Loucy (cell line): ENCODE data around the gene MGAT4B.

Source experiments
- H2AFZ ChIP-seq: fragments of 200-600 bp; sonication (generic); 2 replicates; pipeline ENCODE4 v1.6.0; 2016; ENCODE audit warnings: antibody characterized with exemption, mild to moderate bottlenecking, low read length, moderate library complexity
- H3F3A ChIP-seq: fragments of 200-600 bp; 2 replicates; pipeline ENCODE4 v1.6.0; 2016; ENCODE audit warnings: antibody characterized with exemption, low read depth, mild to moderate bottlenecking
- H3K27me3 ChIP-seq: fragments of 200-600 bp; sonication (generic); 2 replicates; pipeline ENCODE4 v1.6.1; 2014; ENCODE audit warnings: low read length, mild to moderate bottlenecking; ENCODE audit not compliant: insufficient read depth, poor library complexity, severe bottlenecking
- H3K36me3 ChIP-seq: fragments of 200-600 bp; sonication (generic); 2 replicates; pipeline ENCODE4 v1.6.1; 2016; ENCODE audit warnings: low read length; ENCODE audit not compliant: insufficient read depth
- H3K4me1 ChIP-seq: fragments of 200-600 bp; sonication (generic); 2 replicates; pipeline ENCODE4 v1.5.1; 2014; ENCODE audit warnings: low read length, mild to moderate bottlenecking; ENCODE audit not compliant: insufficient read depth, poor library complexity, severe bottlenecking
- H3K4me2 ChIP-seq: fragments of 200-600 bp; sonication (generic); 2 replicates; pipeline ENCODE4 v1.6.0; 2014; ENCODE audit warnings: antibody characterized with exemption, low read length, low read depth, mild to moderate bottlenecking; ENCODE audit not compliant: poor library complexity, severe bottlenecking
- H3K4me3 ChIP-seq: fragments of 200-600 bp; sonication (generic); 2 replicates; pipeline ENCODE4 v1.5.1; 2014; ENCODE audit warnings: low read length, mild to moderate bottlenecking, mixed read lengths; ENCODE audit not compliant: poor library complexity, severe bottlenecking
- H3K79me2 ChIP-seq: fragments of 200-600 bp; sonication (generic); 2 replicates; pipeline ENCODE4 v1.6.1; 2014; ENCODE audit warnings: low read length; ENCODE audit not compliant: insufficient read depth
- H3K9ac ChIP-seq: fragments of 200-600 bp; sonication (generic); 2 replicates; pipeline ENCODE4 v1.6.0; 2014; ENCODE audit warnings: mild to moderate bottlenecking, low read depth, low read length, moderate library complexity; ENCODE audit not compliant: poor library complexity, severe bottlenecking
- H3K9me2 ChIP-seq: fragments of 200-600 bp; sonication (generic); replicated peaks from 2 replicates; pipeline ENCODE4 v1.6.1; 2016; ENCODE audit warnings: low read depth, low read length, mixed read lengths
- H3K9me3 ChIP-seq: fragments of 200-600 bp; sonication (generic); 2 replicates; pipeline ENCODE4 v1.6.1; 2014; ENCODE audit warnings: mild to moderate bottlenecking, antibody characterized with exemption, low read length, low read depth; ENCODE audit not compliant: insufficient read depth
- H4K20me1 ChIP-seq: fragments of 200-600 bp; sonication (generic); 2 replicates; pipeline ENCODE4 v1.6.0; 2014; ENCODE audit warnings: antibody characterized with exemption, low read length, mild to moderate bottlenecking; ENCODE audit not compliant: insufficient read depth, poor library complexity, severe bottlenecking
- CTCF ChIP-seq: fragments of 200-600 bp; sonication (generic); conservative IDR thresholded peaks from 2 replicates; pipeline ENCODE4 v1.5.1; 2014; ENCODE audit warnings: mild to moderate bottlenecking, antibody characterized with exemption, low read length
- EZH2phosphoT487 ChIP-seq: fragments of 200-600 bp; IDR thresholded peaks from 2 replicates; pipeline ENCODE4 v1.6.1; 2018; ENCODE audit warnings: antibody characterized with exemption, mild to moderate bottlenecking, moderate library complexity, borderline replicate concordance

MGAT4B gene

GRCh38 chr5:179816401-179816795 is 9.7 kb upstream of the MGAT4B start:
- no peaks in the 10 kb centered on the region for H3K36me3 ChIP-seq
- no peak overlapping the region for H3K9ac ChIP-seq
- no peak for TF ChIP-seq CTCF
- no peak for TF ChIP-seq EZH2phosphoT487
- no peaks in the 10 kb centered on the region for H3K9me2 ChIP-seq
- H3K9me3 ChIP-seq: no peaks in the 10 kb centered on the region
- H3K4me2 ChIP-seq: no peak overlapping the region
- no peaks in the 10 kb centered on the region for H3K79me2 ChIP-seq
- no peaks in the 10 kb centered on the region for H4K20me1 ChIP-seq
- no peak overlapping the region for H2AFZ ChIP-seq
- H3K4me3 ChIP-seq: no peak overlapping the region
- H3K27me3 ChIP-seq: no peaks in the 10 kb centered on the region
- H3F3A ChIP-seq: no peaks in the 10 kb centered on the region
- H3K4me1 ChIP-seq: peaks cover 12% of the 10 kb centered on the region

GRCh38 chr5:179815491-179816249 is 9.0 kb upstream of the MGAT4B start:
- H3F3A ChIP-seq: no peaks in the 10 kb centered on the region
- no peak overlapping the region for H3K4me2 ChIP-seq
- no peak overlapping the region for H2AFZ ChIP-seq
- H3K36me3 ChIP-seq: no peaks in the 10 kb centered on the region
- no peaks in the 10 kb centered on the region for H4K20me1 ChIP-seq
- H3K9me2 ChIP-seq: no peaks in the 10 kb centered on the region
- peaks cover 12% of the 10 kb centered on the region for H3K4me1 ChIP-seq
- TF ChIP-seq CTCF (no peak), EZH2phosphoT487 (no peak)
- H3K4me3 ChIP-seq: no peak overlapping the region
- no peaks in the 10 kb centered on the region for H3K27me3 ChIP-seq
- no peaks in the 10 kb centered on the region for H3K79me2 ChIP-seq
- H3K9ac ChIP-seq: no peak overlapping the region
- no peaks in the 10 kb centered on the region for H3K9me3 ChIP-seq

GRCh38 chr5:179814090-179814489 is 7.4 kb upstream of the MGAT4B start:
- Histone ChIP-seq H3K9me3 (no peaks in the 10 kb centered on the region), H3K4me3 (no peak overlapping the region), H3K4me2 (no peak overlapping the region), H3F3A (no peaks in the 10 kb centered on the region), H4K20me1 (no peaks in the 10 kb centered on the region), H3K79me2 (no peaks in the 10 kb centered on the region), H2AFZ (no peak overlapping the region), H3K4me1 (peaks cover 4% of the 10 kb centered on the region), H3K9me2 (no peaks in the 10 kb centered on the region), H3K9ac (no peak overlapping the region), H3K27me3 (no peaks in the 10 kb centered on the region), H3K36me3 (no peaks in the 10 kb centered on the region)
- no peak for TF ChIP-seq CTCF
- TF ChIP-seq EZH2phosphoT487: no peak
